GM13977 (cell line): Measurements from ENCODE around the gene FILIP1L.

Experiments
- DNase-seq: peaks from one replicate; pipeline ENCODE4 v3.0.0; 2012; ENCODE audit warnings: low spot score
- CTCF ChIP-seq: IDR thresholded peaks from 2 replicates; pipeline ENCODE4 v1.5.1; 2012; ENCODE audit warnings: mild to moderate bottlenecking, control low read depth; ENCODE audit not compliant: insufficient read depth; ENCODE audit errors: extremely low read depth, missing control alignments
- in situ Hi-C: fragments of 300-500 bp; cut with MboI; formaldehyde crosslinking; loops from one replicate; pipeline ENCODE4 v1.12.0; 2022; ENCODE audit warnings: low sequenced_read_pairs, low pct_unique_long_range_greater_than_20kb, mixed read lengths, inconsistent platforms; ENCODE audit not compliant: unreplicated experiment

The FILIP1L gene

GRCh38 chr3:100067589-100067988, 46.7 kb downstream of the FILIP1L start:
- no peak for DNase-seq
- in situ Hi-C loops: loop anchor here (10.0 kb wide), 1 partner anchor 223 kb away; no protein-coding TSS in a partner anchor
- TF ChIP-seq CTCF: no peak

GRCh38 chr3:100063929-100064461, 50.3 kb downstream of the FILIP1L start:
- TF ChIP-seq CTCF: no peak
- no peak for DNase-seq
- in situ Hi-C loops: loop anchor here (10.0 kb wide), 1 partner anchor 219 kb away; no protein-coding TSS in a partner anchor

- TF ChIP-seq CTCF: no peak
- no peak for DNase-seq
- in situ Hi-C loops: loop anchor here (10.0 kb wide), 1 partner anchor 218 kb away; no protein-coding TSS in a partner anchor
Observed at GRCh38 chr3:100062665-100063064, 51.6 kb downstream of the FILIP1L start.

GRCh38 chr3:100060685-100061484, 53.4 kb downstream of the FILIP1L start:
- in situ Hi-C loops: loop anchor here (10.0 kb wide), 1 partner anchor 216 kb away; no protein-coding TSS in a partner anchor
- no peak for TF ChIP-seq CTCF
- no peak for DNase-seq

- TF ChIP-seq CTCF: no peak
- in situ Hi-C loops: no loop called here
Observed at GRCh38 chr3:100059472-100059871, 54.8 kb downstream of the FILIP1L start.

GRCh38 chr3:100057716-100058575, 56.4 kb downstream of the FILIP1L start:
- in situ Hi-C loops: no loop called here
- DNase-seq: no peak
- no peak for TF ChIP-seq CTCF

More at GRCh38 chr3:100059472-100059871, 54.8 kb downstream of the FILIP1L start:
- no peak for DNase-seq
